Erythroblast (primary cell): ENCODE measurements around the gene TECPR1.

Experiments
- DNase-seq, 2 experiments: peaks; one replicate each; lab custom pipeline; 2025; lab: John Stamatoyannopoulos, UW
- GATA1 ChIP-seq: IDR thresholded peaks from 2 replicates; pipeline ENCODE4 v1.6.1; 2011; ENCODE audit warnings: low read depth, mild to moderate bottlenecking, control low read depth, low read length, moderate library complexity
- POLR2A ChIP-seq: IDR thresholded peaks from 2 replicates; pipeline ENCODE4 v1.6.1; 2011; ENCODE audit warnings: mild to moderate bottlenecking, low read length

Gene TECPR1

GRCh38 chr7:98251601-98252424 is at the start of gene TECPR1:
TECPR1 (minus strand) TSS chr7:98252232; CDS start chr7:98246146, 6,086 bp downstream.
- peak; percentile 95 to 97 for DNase-seq
- TF ChIP-seq POLR2A: peak; percentile 60
- TF ChIP-seq GATA1: no peak

- TF ChIP-seq POLR2A: no peak
- TF ChIP-seq GATA1: no peak
- peak in 1 of 2 experiments; percentile 13 for DNase-seq
Observed at GRCh38 chr7:98300595-98301372, 48.8 kb upstream of the TECPR1 start.

- no peak for DNase-seq
- no peak for TF ChIP-seq POLR2A
- no peak for TF ChIP-seq GATA1
Observed at GRCh38 chr7:98297626-98298286, 45.7 kb upstream of the TECPR1 start.

- DNase-seq: no peak
- TF ChIP-seq GATA1 (no peak), POLR2A (no peak)
Observed at GRCh38 chr7:98296833-98297232, 44.8 kb upstream of the TECPR1 start.

- no peak for DNase-seq
- TF ChIP-seq GATA1: no peak
- no peak for TF ChIP-seq POLR2A
Observed at GRCh38 chr7:98295467-98296192, 43.6 kb upstream of the TECPR1 start.

GRCh38 chr7:98294798-98295382 is 42.9 kb upstream of the TECPR1 start:
- DNase-seq: peak; percentile 43 to 56
- no peak for TF ChIP-seq GATA1
- no peak for TF ChIP-seq POLR2A

- TF ChIP-seq GATA1 (no peak), POLR2A (no peak)
- no peak for DNase-seq
Observed at GRCh38 chr7:98294326-98294725, 42.3 kb upstream of the TECPR1 start.

- TF ChIP-seq POLR2A: no peak
- no peak for TF ChIP-seq GATA1
- DNase-seq: no peak
Observed at GRCh38 chr7:98293746-98294145, 41.7 kb upstream of the TECPR1 start.

GRCh38 chr7:98293265-98293664 is 41.2 kb upstream of the TECPR1 start:
- no peak for DNase-seq
- TF ChIP-seq POLR2A (no peak), GATA1 (no peak)

- DNase-seq: no peak
- TF ChIP-seq GATA1: no peak
- TF ChIP-seq POLR2A: no peak
Observed at GRCh38 chr7:98291717-98292116, 39.7 kb upstream of the TECPR1 start.

GRCh38 chr7:98289333-98289875 is 37.4 kb upstream of the TECPR1 start:
- no peak for DNase-seq

GRCh38 chr7:98288064-98288823 is 36.2 kb upstream of the TECPR1 start:
- TF ChIP-seq POLR2A (no peak), GATA1 (no peak)
- no peak for DNase-seq

More at GRCh38 chr7:98289333-98289875, 37.4 kb upstream of the TECPR1 start:
- TF ChIP-seq POLR2A (no peak), GATA1 (no peak)

GRCh38 chr7:98287486-98287959 is 35.5 kb upstream of the TECPR1 start:
- TF ChIP-seq GATA1: no peak
- no peak for TF ChIP-seq POLR2A
- no peak for DNase-seq
